Measurements from ENCODE around the gene ZNF668. TPM values are rescaled to one million over a fixed set of nuclear protein-coding genes. Genes with fewer than 3 reads are reported as not detected.

The ZNF668 gene
- total RNA-seq, 1 experiment from 2014 or later = 16.8 TPM

GRCh38 chr16:31086629-31086906 lies 12.5 kb upstream of the ZNF668 start (continued):
- TF ChIP-seq SIN3A (IDR thresholded peaks at IDR 0.05; ENCODE audit: low read depth) (no peak), ATF3 (IDR thresholded peaks at IDR 0.05) (no peak), REST (IDR thresholded peaks at IDR 0.05; ENCODE audit: low read depth) (no peak), JUND (IDR thresholded peaks at IDR 0.05) (no peak), FOSL1 (IDR thresholded peaks at IDR 0.05; ENCODE audit: low read depth) (no peak)

- ChIA-PET RAD21 (ENCODE audit: low non-redundant PET in 1 of 2, low total read pairs in 2 of 2, uncharacterized antibody in 2 of 2, unreplicated experiment in 2 of 2) (no interaction called here), CTCF (no interaction called here), POLR2A (no interaction called here)
- intact Hi-C loops (cut with micrococcal nuclease) = no loop called here
- DNase-seq (ENCODE audit: low read depth, low spot score) = no peak
- Histone ChIP-seq H3K9ac (ENCODE audit: low read length) (no peak overlapping the region), H3K9me2 (ENCODE audit: insufficient read depth) (no peaks in the 10 kb centered on the region), H3K27ac (ENCODE audit: low read depth, low read length) (no peak overlapping the region), H3K9me3 (ENCODE audit: control insufficient read depth in 1 of 2, insufficient read depth in 1 of 2, low read depth in 1 of 2, low read length in 2 of 2) (no peaks in the 10 kb centered on the region), H3K79me2 (ENCODE audit: insufficient read depth, low read length) (peaks cover 5% of the 10 kb centered on the region; the same call in 1 of the 2 replicates), H3K27me3 (ENCODE audit: insufficient read depth, low read length) (no peaks in the 10 kb centered on the region), H3K4me2 (ENCODE audit: low read length) (no peak overlapping the region), H3K4me3 (replicated peaks in 1 of 2; ENCODE audit: low read depth in 1 of 2, low read length in 2 of 2) (no peak overlapping the region), H3K36me3 (ENCODE audit: control insufficient read depth in 1 of 2, insufficient read depth in 2 of 2, low read length in 2 of 2) (peaks cover 0 to 11% of the 10 kb centered on the region in 2 experiments; a peak in 3 of 4 replicates), H3K4me1 (ENCODE audit: control insufficient read depth in 1 of 2, insufficient read depth in 2 of 2, low read length in 2 of 2) (peaks cover 0 to 11% of the 10 kb centered on the region in 2 experiments; a peak in 1 of 4 replicates), H4K20me1 (ENCODE audit: insufficient read depth) (no peaks in the 10 kb centered on the region), H2AFZ (ENCODE audit: low read depth, low read length, poor library complexity, severe bottlenecking) (no peak overlapping the region)
- no peak for ATAC-seq
- TF ChIP-seq POLR2A (IDR thresholded peaks at IDR 0.05; ENCODE audit: borderline replicate concordance, extremely low read depth, insufficient read depth, insufficient read length) (no peak), JUND (IDR thresholded peaks at IDR 0.05) (no peak), RAD21 (IDR thresholded peaks at IDR 0.05; ENCODE audit: low read depth) (no peak), CEBPB (IDR thresholded peaks at IDR 0.05; ENCODE audit: low read depth) (no peak)
- BruUV-seq (replicated peaks) = no TSS peak
Observed at GRCh38 chr16:31085873-31086628, 12.0 kb upstream of the ZNF668 start.
